M059J (cell line): ENCODE results near the gene ZNF426. TPM values are rescaled to one million over a fixed set of nuclear protein-coding genes. Genes with fewer than 3 reads are reported as not detected.
"Not testable (repeated sequence)": the region's sequence is repeated elsewhere in the genome, so short reads cannot be mapped to it uniquely, and the experiment has no call there.

Experiments used
- DNase-seq: peaks from one replicate; pipeline ENCODE4 v3.0.0-alpha.2; 2012; ENCODE audit warnings: low read depth
- total RNA-seq: library from RNA; depleted of rRNA; stranded (reverse); fragments of >200 nt; shearing (Covaris generic); gene quantifications from 2 replicates; pipeline ENCODE4 v1.2.3, GENCODE V29; 2014; rRNA removed

ZNF426 gene
- total RNA-seq: 4.2 and 8.9 TPM in 2 replicates

DNA sequence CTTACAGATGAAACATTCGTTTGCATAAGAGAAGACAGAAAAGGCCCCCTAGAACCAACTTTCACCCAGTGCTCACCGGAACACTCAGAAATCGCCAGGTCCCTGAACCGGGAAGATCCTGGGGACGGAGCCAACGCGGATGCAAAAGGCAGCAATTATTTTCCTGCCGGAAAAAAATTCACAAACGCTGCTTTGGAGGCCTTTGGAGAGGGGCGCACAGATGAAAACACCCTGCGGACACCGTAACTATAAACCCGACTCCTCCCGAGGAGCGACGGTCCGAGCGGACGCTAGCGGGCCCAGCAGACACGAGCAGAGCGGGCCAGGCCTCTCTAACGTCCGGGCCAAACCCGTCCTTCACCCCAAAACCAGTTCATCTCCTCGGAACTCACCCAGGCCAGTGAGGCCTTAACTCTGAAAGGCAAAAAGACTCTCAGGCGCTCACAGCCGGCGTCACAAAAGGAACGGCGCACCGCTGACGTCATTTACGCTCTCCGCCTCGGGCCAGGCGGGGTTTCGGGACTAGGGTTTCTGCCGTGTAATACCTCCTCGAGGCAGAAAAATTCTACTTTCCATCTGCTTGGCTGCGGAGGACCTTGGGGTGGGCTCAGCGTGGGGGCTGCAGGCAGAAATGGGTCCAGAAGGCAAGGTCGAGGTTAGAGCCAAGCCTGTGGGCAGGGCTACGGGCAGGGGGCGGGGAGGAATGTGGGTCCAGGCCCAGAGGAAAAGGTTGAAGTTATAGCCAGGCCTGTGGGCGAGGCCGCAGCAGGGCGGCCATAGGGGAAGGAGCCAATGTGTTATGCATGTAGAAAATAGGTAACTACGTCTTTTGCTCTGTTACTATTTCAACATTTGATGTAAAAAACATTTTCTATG, at the start of gene ZNF426:
Gene ZNF426, minus strand, starts transcription at position 463 of the 876 bp plus-strand sequence. CDS start 2,413 bp downstream, outside the sequence.
- peak; percentile 84 for DNase-seq

DNA sequence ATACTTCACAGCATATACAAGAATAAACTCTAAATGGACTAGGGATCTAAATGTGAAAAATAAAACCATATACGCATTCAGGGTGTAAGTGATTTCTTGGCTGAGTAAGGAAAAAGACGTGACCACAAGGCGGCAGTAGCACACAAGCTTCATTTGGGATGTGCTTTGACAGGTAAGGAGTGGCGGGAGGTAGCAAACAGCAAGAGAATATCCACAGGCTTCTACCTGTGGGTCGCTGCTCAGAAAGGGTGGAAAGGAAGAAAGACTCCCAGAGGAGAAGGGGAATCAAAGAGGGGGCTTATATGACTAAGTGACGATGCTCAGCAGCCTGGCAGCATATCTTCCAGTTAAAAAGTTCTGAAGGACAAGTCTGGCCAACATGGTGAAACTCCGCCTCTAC, 48.3 kb upstream of the ZNF426 start:
- DNase-seq: peak; percentile 75

DNA sequence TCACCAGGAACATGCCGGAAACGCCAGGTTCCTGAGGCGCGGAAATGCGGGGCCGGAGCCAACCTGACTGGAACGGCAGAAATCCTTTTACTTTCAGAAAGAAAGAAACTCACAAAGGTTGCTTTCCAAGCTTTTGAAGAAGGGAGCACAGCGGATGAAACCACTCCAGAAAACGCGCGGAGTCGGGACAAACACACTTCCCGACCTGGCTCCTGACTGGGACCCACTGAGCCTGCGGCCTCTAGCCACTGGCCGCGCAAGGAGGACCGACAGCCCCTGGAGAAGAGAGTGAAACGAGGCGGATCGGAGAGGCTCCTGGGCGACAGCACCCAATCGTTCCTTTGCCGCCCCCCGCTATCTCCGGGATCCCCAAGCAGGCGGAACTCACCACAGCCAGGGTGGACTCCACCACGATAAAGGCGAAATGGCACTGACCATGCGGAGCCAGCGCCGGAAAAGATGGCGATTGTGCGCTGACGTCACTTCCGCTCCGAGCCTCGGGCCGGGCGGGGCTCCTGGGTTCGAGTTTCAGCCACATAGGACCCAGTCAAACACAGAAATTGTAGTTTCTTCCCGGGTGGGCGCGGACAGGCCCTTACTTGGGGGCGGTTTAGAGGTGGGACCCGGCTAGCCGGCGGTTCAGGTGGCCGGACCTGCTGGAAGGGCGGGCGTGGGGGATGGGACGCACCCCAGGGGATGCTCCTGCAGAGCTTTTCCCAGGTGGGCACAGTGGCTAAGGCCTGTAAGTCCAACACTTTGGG, 45.8 kb upstream of the ZNF426 start, which contains the start of gene ZNF121:
Gene ZNF121, minus strand, starts transcription at position 432 of the 761 bp plus-strand sequence. CDS start 16,407 bp downstream, outside the sequence.
- peak; percentile 80 for DNase-seq

DNA sequence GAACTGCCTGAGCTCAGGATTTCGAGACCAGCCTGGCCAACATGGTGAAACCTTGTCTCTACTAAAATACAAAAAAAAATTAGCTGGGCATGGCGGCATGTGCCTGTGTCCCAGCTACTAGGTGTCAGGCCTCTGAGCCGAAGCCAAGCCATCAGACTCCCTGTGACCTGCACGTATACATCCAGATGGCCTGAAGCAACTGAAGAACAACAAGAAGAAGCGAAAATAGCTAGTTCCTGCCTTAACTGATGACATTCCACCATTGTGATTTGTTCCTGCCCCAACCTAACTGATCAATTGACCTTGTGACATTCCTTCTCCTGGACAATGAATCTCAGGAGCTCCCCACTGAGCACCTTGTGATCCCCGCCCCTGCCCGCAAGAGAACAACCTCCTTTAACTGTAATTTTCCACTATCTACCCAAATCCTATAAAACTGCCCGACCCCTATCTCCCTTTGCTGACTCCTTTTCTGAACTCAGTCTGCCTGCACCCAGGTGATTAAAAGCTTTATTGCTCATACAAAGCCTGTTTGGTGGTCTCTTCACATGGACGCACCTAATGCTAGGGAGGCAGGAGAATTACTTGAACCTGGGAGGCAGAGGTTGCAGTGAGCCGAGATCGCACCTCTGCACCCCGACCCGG, 43.8 kb upstream of the ZNF426 start:
- not testable (repeated sequence) for DNase-seq

DNA sequence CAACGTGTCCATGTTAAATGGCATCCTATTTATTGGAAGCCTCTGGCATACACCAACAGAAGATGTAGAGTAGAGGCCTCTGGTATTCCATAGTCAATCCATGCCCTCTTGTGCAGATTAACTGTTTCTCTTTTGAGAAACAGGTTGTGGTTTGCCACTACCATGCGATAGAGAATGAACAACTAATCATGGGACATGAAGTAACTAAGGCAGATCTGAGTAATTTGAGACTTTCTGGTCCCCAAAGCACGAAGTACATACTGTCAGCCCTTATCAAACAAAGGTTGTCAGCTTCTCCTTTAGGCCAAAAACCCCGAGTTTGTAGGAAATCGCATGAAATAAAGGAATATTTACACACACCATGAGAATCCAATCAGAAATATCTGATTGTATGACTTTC, 42.3 kb upstream of the ZNF426 start:
- DNase-seq: no peak

DNA sequence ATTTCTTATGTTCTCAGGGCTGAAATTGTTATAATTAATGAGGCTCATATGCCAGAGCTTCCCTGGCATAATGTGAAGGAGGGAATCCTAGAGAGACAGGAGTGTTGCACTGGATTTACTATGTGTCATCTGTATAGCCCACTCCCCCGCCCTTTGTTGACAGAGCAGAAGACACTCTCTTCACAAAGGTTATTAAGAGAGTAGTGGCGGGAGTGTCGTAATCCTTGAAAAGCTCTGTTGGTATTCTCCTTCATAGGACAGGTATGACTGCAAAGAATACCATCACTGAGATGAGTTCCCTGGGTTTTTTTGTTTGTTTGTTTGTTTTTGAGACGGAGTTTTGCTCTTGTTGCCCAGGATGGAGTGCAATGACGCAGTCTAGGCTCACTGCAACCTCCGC, 31.8 kb upstream of the ZNF426 start:
- no peak for DNase-seq

DNA sequence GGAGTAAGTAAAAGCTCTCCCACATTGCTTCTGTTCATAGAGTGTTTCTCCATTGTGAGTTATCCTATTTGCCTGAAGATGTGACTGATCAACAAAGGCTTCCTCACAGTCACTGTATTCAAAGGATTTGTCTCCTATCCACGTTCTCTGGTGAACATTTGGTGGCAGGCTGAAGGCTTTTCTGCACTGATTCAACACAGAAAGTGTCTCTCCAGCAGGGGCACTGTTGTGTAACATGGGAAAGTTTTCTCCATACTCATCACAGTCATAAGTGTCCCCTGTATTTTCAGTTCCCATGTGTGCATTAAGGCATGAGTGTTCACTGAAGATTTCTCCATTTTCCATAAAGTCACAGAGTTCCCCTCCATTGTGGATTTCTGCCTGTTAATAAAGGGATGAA, 28.3 kb upstream of the ZNF426 start:
- DNase-seq: no peak

DNA sequence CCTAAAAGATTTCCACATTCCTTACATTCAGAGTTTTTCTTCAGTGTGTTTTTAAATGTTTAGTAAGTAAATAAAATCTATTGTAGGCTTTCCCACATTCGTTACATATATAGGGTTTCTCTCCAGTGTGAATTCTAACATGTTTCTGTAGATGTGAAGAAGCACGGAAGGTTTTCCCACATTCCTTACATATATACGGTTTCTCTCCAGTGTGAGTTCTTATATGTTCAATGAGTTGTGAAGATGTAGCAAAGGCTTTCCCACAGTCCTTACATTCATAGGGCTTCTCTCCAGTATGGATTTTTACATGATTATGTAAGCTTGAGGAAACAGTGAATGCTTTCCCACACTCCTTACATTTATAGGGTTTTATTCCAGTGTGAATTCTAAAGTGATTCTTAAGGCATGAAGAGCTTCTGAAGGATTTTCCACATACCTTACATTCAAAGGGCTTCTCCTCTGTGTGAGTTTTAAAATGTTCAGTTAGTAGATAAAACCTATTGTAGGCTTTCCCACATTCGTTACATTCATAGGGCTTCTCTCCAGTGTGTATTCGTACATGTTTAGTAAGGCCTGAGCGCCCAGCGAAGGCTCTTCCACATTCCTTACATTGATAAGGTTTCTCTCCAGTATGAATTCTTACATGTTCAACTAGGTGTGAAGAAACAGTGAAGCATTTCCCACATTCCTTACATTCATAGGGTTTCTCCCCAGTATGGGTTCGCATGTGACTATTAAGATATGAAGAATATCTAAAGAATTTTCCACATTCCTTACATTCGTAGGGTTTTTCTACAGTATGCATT, 27.7 kb upstream of the ZNF426 start:
- DNase-seq: peak; percentile 18

DNA sequence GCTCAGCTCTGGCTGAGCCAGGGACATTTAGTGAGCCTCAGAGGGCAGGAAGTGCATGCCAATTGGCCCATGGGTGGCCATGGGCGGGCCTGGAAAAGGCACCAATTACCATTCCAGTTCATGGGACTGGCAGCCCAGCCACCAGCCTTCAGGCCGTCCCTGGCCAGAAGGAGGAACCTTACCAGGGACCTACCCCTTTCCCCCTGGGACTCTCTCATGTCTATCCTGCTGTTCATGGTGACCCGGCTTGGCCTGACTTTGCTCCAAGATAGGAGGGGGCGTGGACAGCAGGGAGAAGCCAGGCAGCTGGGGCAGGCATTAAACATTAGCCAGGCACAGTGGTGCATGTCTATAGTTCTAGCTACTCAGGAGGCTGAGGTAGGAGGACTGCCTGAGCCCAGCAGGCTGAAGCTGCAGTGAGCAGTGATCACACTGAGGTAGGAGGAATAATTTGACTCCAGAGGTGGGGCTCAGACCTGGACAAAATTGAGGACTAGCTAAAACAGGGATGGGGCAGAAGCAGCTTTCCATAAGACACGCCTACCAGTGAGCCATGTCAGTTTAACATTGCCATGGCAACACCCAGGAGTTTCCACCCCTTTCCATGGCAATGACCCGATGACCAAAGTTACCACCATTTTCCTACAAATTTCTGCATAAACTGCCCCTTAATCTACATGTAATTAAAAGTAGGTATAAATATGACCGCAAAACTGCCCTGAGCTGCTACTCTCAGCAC, 14.3 kb upstream of the ZNF426 start:
- DNase-seq: no peak

DNA sequence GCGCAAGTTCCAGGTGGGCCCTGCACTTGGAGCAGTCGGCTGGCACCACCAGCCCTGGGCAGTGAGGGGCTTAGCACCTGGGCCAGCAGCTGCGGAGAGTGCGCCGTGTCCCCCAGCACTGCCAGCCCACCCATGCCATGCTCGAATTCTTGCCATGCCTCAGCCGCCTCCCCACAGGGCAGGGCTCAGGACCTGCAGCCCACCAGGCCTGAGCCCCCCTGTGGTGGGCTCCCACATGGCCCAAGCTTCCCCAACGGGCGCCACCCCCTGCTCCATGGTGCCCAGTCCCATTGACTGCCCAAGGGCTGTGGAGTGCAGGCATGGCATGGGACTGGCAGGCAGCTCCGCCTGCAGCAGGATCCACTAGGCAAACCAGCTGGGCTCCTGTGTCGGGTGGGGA, 9.4 kb upstream of the ZNF426 start:
- DNase-seq: no peak

DNA sequence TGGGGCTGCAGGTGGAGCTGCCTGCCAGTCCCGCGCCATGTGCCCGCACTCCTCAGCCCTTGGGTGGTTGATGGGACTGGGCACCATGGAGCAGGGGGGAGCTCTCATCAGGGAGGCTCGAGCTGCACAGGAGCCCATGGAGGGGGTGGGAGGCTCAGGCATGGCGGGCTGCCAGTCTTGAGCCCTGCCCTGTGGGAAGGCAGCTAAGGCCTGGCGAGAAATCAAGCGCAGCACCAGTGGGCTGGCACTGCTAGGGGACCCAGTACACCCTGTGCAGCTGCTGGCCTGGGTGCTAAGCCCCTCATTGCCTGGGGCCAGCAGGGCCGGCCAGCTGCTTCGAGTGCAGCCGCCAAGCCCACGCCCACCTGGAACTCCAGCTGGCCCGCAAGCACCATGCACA, 2.8 kb upstream of the ZNF426 start:
- not testable (repeated sequence) for DNase-seq

DNA sequence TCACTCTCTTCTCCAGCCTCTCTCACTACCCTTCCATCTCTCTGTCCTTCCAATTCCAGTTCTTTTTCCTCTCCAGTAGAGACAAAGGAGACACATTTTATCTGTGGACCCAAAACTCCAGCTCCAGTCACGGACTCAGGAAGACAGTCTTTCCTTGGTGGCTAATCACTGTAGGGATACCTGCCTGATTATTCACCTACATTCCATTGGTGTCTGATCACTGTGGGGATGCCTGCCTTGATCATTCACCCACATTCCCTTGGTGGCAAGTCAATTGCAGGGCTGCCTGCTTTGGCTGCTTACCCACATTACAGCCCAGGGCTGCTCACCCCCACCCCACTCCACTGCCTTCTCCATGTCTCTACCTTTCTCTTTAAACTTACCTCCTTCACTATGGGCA, 1.5 kb upstream of the ZNF426 start:
- DNase-seq: not testable (repeated sequence)

DNA sequence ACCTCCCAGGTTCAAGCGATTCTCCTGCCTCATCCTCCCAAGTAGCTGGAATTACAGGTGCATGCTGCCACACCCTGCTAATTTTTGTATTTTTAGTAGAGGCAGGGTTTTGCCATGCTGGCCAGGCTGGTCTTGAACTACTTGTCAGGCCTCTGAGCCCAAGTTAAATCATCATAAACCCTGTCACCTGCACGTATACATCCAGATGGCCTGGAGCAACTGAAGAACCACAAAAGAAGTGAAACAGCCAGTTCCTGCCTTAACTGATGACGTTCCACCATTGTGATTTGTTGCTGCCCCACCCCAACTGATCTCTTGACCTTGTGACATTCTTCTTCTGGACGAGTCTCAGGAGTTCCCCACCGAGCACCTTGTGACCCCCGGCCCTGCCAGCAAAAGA, 756 bp upstream of the ZNF426 start:
- DNase-seq: not testable (repeated sequence)

DNA sequence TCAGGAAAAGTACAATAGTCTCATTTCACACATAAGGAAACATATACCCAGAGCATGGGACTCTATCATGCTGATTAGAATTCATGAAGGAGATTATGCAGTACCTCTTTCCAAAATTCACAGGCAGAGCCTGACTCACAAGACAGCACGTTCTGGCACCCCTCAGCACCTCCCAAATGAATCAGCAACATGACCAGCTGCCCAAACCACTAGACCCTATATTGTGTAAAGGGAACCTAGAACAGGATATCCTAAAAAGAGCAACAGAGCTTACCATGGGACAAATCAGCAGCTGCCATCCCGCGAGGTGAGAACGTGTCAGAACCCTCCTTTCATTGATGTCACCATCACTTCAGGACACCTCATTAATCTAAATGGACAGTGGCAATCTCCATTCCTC, 2.5 kb downstream of the ZNF426 start:
- no peak for DNase-seq

DNA sequence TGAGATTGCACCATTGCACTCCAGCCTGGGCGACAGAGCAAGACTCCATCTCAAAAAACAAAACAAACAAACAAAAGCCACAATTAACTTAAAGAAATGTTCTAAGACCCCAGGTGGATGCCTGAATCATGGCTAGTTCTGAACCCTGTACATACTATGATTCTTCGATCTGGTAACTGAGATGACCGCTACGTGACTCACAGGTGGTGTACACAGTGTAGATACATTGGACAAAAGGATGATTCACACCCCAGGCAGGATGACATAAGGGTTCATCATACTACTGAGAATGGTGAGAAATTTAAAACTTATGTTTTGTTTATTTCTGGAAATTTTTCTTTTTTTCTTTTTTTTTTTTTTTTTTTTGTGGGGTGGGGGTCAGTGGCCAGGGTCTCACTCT, 6.5 kb downstream of the ZNF426 start:
- DNase-seq: peak; percentile 56

DNA sequence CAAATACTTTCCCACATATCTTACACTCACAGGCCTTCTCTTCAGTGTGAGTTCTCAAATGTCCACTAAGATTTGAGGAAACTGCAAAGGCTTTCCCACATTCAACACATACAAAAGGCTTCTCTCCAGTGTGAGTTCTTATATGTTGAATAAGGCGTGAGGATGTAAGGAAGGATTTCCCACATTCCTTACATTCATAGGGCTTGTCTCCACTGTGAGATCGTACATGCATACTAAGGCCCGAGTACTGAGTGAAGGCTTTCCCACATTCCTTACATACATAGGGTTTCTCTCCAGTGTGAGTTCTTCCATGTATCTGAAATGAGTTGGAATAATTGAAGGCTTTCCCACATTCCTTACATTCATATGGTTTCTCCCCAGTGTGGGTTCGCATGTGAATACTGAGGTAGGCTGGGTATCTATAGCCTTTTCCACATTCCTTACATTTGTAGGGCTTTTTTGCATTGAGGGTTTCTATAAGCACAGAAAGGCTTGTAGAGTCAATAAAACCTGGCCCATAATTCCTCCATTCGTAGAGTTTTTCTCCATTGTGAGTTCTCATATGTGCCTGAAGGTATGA, 9.6 kb downstream of the ZNF426 start:
- DNase-seq: peak; percentile 10

DNA sequence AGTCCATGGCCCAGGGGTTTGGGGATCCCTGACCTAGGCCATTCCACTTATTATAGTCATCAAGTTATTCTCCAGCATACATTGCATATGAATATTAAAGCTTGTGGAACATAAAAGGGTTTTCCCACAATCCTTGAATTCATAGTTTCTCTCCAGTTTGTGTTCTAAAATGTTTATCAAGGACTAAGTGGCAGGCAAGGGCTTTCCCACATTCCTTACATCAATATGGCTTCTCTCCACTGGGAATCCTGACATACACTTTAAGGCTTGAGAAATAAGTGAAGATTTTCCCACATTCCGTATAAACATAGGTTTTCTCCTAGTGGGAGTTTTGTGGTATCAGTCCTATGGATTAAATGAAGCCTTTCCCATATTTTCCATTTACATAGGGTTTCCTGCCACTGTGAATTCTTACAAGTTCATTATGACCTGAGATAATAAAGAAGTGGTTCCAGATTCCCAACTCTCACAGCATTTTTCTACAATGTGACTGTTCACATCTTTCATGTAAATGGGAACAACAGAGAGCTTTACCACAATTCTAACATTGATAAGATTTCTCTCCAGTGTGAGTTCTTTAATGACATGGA, 14.5 kb downstream of the ZNF426 start:
- DNase-seq: no peak

DNA sequence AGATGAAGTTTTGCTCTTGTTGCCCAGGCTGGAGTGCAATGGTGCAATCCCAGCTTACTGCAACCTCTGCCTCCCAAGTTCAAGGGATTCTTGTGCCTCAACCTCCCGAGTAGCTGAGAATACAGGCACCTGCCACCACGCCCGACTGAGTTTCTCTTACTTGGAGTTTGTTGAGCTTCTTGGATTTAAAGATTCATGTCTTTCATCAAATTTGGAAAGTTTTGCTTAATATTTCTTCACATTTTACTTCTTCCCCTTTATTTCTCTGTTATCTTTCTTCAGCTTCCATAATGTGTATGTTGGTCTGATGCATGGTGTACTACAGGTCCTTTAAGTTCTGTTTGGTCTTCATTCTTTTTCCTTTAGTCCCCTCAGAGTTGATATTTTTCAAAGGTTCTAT, 31.2 kb downstream of the ZNF426 start:
- no peak for DNase-seq

DNA sequence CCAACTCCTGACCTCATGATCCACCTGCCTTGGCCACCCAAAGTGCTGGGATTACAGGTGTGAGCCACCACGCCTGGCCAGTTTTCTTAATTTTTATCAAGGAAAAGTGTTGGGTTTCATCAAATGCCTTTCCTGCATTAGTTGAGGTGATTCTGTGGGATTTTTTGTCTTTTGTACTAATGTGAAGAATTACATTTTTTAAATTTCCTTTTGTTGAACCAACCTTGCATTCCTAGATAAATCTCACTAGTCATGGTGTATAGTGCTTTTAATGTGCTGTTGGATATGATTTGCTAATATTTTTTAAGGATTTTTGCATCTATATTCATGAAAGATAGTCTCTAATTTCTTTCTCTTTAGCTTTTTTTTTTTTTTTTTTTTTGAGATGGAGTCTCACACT, 37.6 kb downstream of the ZNF426 start:
- no peak for DNase-seq
